ENCODE data around the gene RASA2.

GRCh38 chr3:141439589-141439988 lies 47.2 kb upstream of the RASA2 start:
- no peak for TF ChIP-seq POLR2A (IDR thresholded peaks at IDR 0.05)
- TF ChIP-seq, protein P1, sequence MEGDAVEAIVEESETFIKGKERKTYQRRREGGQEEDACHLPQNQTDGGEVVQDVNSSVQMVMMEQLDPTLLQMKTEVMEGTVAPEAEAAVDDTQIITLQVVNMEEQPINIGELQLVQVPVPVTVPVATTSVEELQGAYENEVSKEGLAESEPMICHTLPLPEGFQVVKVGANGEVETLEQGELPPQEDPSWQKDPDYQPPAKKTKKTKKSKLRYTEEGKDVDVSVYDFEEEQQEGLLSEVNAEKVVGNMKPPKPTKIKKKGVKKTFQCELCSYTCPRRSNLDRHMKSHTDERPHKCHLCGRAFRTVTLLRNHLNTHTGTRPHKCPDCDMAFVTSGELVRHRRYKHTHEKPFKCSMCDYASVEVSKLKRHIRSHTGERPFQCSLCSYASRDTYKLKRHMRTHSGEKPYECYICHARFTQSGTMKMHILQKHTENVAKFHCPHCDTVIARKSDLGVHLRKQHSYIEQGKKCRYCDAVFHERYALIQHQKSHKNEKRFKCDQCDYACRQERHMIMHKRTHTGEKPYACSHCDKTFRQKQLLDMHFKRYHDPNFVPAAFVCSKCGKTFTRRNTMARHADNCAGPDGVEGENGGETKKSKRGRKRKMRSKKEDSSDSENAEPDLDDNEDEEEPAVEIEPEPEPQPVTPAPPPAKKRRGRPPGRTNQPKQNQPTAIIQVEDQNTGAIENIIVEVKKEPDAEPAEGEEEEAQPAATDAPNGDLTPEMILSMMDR (IDR thresholded peaks at IDR 0.05): no peak
